Activated CD8-positive, alpha-beta memory T cell treated with anti-CD3 and anti-CD28 coated beads, Interleukin-2, amount 50 U/mL, for 1 hour (primary cell): ENCODE results near the gene SPRR2A.
"Not testable (repeated sequence)": the region's sequence is repeated elsewhere in the genome, so short reads cannot be mapped to it uniquely, and the experiment has no call there.

Source experiments
- DNase-seq: peaks from one replicate; pipeline ENCODE4 v3.0.0-alpha.2; 2020; ENCODE audit errors: extremely low read depth

Gene SPRR2A

GRCh38 chr1:153057375-153057774, at the start of gene SPRR2A:
Gene SPRR2A, minus strand, starts transcription at chr1:153057512. Its CDS starts 777 bp downstream, at chr1:153056735.
- DNase-seq = no peak

GRCh38 chr1:153100245-153100644, 42.9 kb upstream of the SPRR2A start:
- no peak for DNase-seq

DNA sequence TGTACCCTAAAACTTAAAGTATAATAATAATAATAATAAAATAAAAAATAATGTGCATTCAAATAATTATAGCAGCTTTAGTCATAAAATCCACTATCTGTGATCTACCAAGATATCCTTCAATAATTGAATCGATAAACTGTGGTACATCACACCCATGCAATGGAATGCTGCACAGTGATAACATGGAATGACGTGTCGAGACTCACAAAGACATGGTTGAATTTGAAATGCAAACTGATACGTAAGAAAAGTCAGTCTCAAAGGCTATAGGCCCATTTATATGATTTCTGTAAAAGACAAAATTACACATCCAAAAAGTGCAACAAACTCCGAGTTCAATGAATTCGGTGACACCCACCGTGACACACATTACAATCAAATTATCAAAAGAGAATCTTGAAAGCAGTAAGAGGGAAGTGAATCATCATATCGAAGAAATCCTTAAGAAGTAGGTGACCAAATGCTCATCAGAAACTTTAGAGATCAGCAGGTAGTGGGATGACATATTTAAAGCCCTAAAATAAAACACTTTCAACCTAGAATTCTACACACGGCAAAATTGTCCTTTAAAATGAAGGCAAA, 42.2 kb upstream of the SPRR2A start:
- DNase-seq = no peak

GRCh38 chr1:153095764-153096163, 38.5 kb upstream of the SPRR2A start:
- DNase-seq = no peak

- no peak for DNase-seq
Measured at GRCh38 chr1:153094426-153094825, 37.1 kb upstream of the SPRR2A start, which contains the start of gene SPRR2E. Gene SPRR2E, minus strand, starts transcription at chr1:153094526. Its CDS starts 775 bp downstream, at chr1:153093751.

- no peak for DNase-seq
Measured at GRCh38 chr1:153087652-153088051, 30.3 kb upstream of the SPRR2A start.

GRCh38 chr1:153081736-153082135, 24.4 kb upstream of the SPRR2A start:
- DNase-seq = no peak

DNA sequence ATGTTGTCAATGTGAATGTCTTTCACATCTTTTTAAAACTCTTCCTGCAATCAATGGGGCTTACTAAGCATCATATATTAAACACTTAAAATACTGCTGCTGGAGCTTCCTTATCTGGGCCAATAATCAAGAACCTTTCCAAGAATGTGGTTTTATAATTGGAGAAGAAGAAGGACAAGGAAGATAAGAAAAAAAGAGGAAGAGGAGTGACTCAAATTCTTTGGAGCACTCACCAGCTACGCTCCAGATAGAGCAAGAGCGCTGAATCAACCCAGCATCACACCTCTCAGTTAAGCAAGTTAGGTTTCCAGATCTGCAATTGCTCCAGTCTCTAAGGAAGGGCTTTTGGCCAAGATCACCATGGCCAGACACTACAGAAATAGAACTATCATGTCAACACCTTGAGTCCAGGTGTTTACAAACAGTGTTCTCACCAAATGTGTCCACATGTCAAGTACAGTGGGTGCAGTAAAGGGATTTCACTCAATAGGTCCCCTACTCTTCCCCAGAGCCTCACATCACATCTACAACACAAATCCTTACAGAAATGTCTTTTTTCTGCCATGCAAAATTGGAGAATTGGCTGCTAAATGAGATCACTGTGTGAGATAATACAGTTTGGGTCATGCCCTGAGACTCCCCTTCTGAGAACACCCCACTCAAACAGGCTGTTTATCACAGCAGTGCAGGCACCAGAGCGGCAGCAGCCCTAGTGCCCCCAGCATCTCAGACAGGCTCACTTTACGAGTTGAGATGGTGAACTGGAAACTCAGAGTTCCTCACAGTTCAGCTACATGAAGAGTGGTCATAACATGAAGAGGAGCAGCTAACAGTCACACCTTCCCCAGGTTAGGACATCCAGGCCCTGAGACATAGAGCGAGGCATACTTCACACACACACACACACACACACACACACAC, 15.8 kb upstream of the SPRR2A start:
- no peak for DNase-seq

GRCh38 chr1:153071511-153071910, 14.2 kb upstream of the SPRR2A start, which contains the start of gene SPRR2B:
Gene SPRR2B, minus strand, starts transcription at chr1:153071611. Its CDS starts 772 bp downstream, at chr1:153070839.
- no peak for DNase-seq

GRCh38 chr1:153070243-153070642, 12.9 kb upstream of the SPRR2A start:
- no peak for DNase-seq

DNA sequence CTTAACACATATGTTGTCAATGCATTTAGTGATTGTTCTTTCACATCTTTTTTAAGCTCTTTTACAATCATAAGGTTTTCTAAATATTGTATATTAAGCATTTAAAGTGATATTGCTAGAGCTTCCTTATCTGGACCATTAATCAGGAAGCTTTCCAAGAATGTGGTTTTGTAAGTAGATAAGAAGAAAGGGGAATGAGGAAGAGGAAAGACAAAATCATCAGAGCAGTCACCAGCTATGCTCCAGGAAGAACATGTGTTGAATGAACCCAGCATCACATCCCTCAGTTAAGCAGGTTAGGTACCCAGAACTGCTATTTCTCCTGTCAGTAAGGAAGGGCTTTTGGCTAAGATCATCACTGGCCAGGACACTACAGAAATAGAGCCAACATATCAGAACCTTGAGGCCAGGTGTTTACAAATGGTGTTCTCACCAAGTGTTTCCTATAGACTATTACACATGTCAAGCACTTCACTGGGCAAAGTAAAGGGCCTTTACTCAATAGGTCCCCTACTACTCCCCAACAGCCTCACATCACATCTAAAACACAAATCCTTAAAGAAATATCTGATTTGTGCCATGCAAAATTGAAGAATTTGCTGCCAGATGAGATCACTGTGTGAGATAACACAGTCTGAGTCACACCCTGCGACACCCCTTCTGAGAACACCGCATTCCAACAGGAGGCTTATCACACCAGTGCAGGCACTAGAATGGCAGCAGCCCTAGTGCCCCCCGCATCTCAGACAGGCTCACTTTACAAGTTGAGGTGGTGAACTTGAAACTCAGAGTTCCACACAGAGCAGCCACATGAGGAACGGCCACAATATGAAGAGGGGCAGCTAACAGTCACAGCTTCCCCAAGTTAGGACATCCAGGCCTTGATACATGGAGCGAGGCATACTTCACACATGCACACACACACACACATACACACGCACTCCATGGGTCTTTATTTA, 1.8 kb upstream of the SPRR2A start:
- DNase-seq = no peak

- DNase-seq = no peak
Measured at GRCh38 chr1:153058154-153058553, 842 bp upstream of the SPRR2A start.

DNA sequence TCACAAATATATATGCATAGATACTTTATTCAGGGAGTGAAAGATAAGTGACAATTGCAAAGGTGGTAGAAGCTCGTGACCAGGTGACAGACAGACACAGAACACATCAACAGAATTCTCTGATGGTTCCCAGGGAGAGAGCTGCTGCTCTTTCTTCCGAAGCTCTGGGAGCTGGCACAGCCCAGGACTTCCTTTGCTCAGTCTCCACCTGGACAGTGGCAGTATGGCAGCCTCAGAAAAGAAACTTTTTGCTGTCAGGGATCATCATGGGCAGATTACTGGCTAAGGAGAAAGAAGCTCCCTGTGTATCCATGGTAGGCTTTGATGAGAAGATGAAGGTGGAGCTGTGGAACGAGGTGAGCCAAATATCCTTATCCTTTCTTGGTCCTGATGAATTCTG, 1.2 kb downstream of the SPRR2A start:
- DNase-seq = not testable (repeated sequence)

DNA sequence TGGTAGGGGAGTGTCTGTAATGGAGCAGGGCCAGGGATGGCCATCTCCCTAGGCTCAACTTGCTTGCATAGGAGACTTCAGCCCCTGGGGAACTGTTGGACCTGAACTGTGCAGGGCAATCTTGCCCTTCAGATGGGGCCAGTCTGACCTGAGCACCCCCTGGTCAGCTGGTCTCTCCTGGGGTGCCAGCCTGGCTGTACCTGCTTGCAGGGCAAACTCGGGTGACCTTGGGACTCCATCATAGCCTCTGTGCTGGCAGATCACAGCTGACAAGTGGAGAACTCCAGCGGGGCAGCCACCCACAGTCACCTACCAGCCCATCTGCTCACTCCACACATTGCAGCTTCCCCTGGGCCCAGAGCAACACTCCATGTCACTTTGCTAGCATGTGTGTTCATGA, 8.1 kb downstream of the SPRR2A start:
- DNase-seq = no peak

GRCh38 chr1:153040950-153041631, 16.2 kb downstream of the SPRR2A start, which contains the start of gene SPRR2D:
Gene SPRR2D, minus strand, starts transcription at chr1:153041120. Its CDS starts 774 bp downstream, at chr1:153040346.
- no peak for DNase-seq

DNA sequence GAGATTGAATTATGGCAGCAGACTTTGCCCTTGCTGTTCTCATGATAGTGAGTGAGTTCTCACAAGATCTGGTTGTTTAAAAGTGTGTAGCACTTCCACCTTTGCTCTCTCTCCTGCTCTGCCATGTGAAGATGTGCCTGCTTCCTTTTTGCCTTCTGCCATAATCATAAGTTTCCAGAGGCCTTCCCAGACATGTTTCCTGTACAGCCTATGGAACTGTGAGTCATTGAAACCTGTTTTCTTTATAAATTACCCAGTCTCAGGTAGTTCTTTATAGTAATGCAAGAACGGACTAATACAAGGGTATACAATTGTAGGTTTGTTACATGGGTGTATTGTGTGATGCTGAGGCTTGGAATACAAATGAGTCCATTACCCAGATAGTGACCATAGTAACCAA, 22.1 kb downstream of the SPRR2A start:
- no peak for DNase-seq

DNA sequence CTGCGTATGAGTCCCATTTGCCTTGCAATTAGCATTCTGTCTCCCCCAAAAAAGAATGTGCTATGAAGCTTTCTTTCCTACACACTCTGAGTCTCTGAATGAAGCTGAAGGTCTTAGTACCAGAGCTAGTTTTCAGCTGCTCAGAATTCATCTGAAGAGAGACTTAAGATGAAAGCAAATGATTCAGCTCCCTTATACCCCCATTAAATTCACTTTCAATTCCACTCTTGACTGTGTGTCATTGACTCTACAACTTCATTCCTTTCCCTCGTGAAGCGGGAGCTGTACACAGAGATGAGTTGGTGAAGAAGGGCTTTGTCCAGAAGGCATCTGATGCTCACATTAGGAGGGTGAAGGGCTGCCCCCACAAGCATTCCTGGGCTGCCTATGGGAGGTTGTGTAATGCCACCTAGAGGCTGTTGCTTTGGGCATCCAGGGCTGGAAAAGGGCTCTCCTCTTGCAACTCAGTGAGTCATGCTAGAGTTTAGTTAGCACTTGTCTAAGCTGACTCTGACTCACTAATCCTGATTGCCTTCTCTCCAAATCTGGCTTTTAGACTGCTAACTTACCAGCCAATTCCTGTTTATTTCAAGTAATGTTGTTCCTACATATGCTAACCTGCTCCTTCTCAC, 24.5 kb downstream of the SPRR2A start:
- DNase-seq = no peak

DNA sequence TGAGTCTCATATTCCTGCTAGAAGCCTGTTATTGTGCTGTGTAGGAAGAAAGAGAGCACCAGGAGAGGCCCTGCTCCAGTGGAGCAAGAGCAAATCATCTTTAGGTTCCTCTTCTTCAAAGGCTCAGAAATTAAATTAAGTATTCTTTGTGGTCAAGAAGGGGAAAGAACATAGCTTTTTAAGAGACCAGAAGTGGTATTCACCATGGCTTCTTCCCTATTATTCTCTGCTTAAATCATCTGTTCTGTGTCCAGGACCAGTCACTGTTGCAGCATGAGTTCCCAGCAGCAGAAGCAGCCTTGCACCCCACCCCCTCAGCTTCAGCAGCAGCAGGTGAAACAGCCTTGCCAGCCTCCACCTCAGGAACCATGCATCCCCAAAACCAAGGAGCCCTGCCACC, 25.2 kb downstream of the SPRR2A start:
- no peak for DNase-seq

GRCh38 chr1:153030895-153031294, 26.4 kb downstream of the SPRR2A start, which contains the start of gene SPRR1B:
Gene SPRR1B, plus strand, starts transcription at chr1:153031203. Its CDS starts 1,143 bp downstream, at chr1:153032346.
- no peak for DNase-seq

- no peak for DNase-seq
Measured at GRCh38 chr1:153028766-153029165, 28.5 kb downstream of the SPRR2A start.
